DND-41 (cell line): ENCODE data around the gene SPDYE4.
"Not testable (repeated sequence)": the region's sequence is repeated elsewhere in the genome, so short reads cannot be mapped to it uniquely, and the experiment has no call there.

Experiments used
- ATAC-seq: fragments of 200-7000 bp; cut with Tn5 transposase; 3 replicates; pipeline ENCODE4 v1.9.1; 2021; ENCODE audit warnings: low read depth; ENCODE audit not compliant: insufficient read depth
- DNase-seq: peaks from one replicate; pipeline ENCODE4 v3.0.0-alpha.2; 2020
- H2AFZ ChIP-seq: 2 replicates; pipeline ENCODE4 v1.6.0; 2012; ENCODE audit warnings: low read depth, low read length
- H3K27ac ChIP-seq: 2 replicates; pipeline ENCODE4 v1.5.1; 2012; ENCODE audit warnings: low read length, inconsistent platforms
- H3K27me3 ChIP-seq: fragments of 200-600 bp; sonication (generic); 2 replicates; pipeline ENCODE4 v1.6.0; 2012; ENCODE audit warnings: low read length, mild to moderate bottlenecking, inconsistent platforms; ENCODE audit not compliant: insufficient read depth, poor library complexity
- H3K36me3 ChIP-seq: 2 replicates; pipeline ENCODE4 v1.5.1; 2012; ENCODE audit warnings: low read length, inconsistent platforms; ENCODE audit not compliant: insufficient read depth
- H3K4me1 ChIP-seq: 2 replicates; pipeline ENCODE4 v1.5.1; 2012; ENCODE audit warnings: mild to moderate bottlenecking, low read length; ENCODE audit not compliant: insufficient read depth
- H3K4me2 ChIP-seq: 2 replicates; pipeline ENCODE4 v1.6.0; 2012; ENCODE audit warnings: mild to moderate bottlenecking, moderate library complexity, low read length, inconsistent platforms; ENCODE audit not compliant: insufficient read depth
- H3K4me3 ChIP-seq, 2 experiments: fragments of 200-600 bp in 1 of 2; shearing (Covaris generic) in 1 of 2; 2 replicates each; pipeline ENCODE4 v1.5.1; 2012 to 2016; ENCODE audit warnings: inconsistent platforms in 2 of 2, low read length in 2 of 2, mild to moderate bottlenecking in 2 of 2, low read depth in 1 of 2, moderate library complexity in 1 of 2
- H3K79me2 ChIP-seq: 2 replicates; pipeline ENCODE4 v1.6.0; 2012; ENCODE audit warnings: low read length, inconsistent platforms; ENCODE audit not compliant: insufficient read depth
- H3K9ac ChIP-seq: 2 replicates; pipeline ENCODE4 v1.6.0; 2012; ENCODE audit warnings: low read depth, mild to moderate bottlenecking, inconsistent platforms, low read length, moderate library complexity
- H3K9me3 ChIP-seq: 2 replicates; pipeline ENCODE4 v1.5.1; 2012; ENCODE audit warnings: low read length, moderate library complexity, mild to moderate bottlenecking, inconsistent platforms; ENCODE audit not compliant: insufficient read depth, severe bottlenecking
- H4K20me1 ChIP-seq: 2 replicates; pipeline ENCODE4 v1.6.0; 2012; ENCODE audit warnings: low read length; ENCODE audit not compliant: insufficient read depth
- CTCF ChIP-seq: IDR thresholded peaks from 2 replicates; pipeline ENCODE4 v1.5.1; 2012; ENCODE audit warnings: borderline replicate concordance, low read length, moderate library complexity, mild to moderate bottlenecking; ENCODE audit not compliant: poor library complexity, severe bottlenecking; ENCODE audit errors: extremely low read depth
- EZH2 ChIP-seq: IDR thresholded peaks from 3 replicates; pipeline ENCODE4 v1.6.1; 2012; ENCODE audit warnings: borderline replicate concordance, low read depth, mild to moderate bottlenecking, moderate library complexity, low read length, inconsistent platforms; ENCODE audit not compliant: severe bottlenecking

SPDYE4 gene

GRCh38 chr17:8758137-8758596 is at the start of gene SPDYE4:
Gene SPDYE4 (minus strand): TSS chr17:8758546. CDS start chr17:8758382, 164 bp downstream.
- Histone ChIP-seq H3K79me2 (no peaks in the 10 kb centered on the region), H3K4me3 (no peak within 1 kb of the TSS), H3K27ac (no peak within 1 kb of the TSS), H3K4me2 (no peak within 1 kb of the TSS), H3K27me3 (no peaks in the 10 kb centered on the region), H2AFZ (no peak within 1 kb of the TSS), H3K9ac (no peak within 1 kb of the TSS), H4K20me1 (no peaks in the 10 kb centered on the region), H3K4me1 (no peaks in the 10 kb centered on the region), H3K9me3 (no peaks in the 10 kb centered on the region), H3K36me3 (no peaks in the 10 kb centered on the region)
- ATAC-seq (no peak), DNase-seq (no peak)
- TF ChIP-seq CTCF (no peak), EZH2 (no peak)

- DNase-seq (no peak), ATAC-seq (no peak)
- peaks cover 4% of the 10 kb centered on the region for H3K9me3 ChIP-seq
- no peaks in the 10 kb centered on the region for H3K27me3 ChIP-seq
- H3K4me2 ChIP-seq: no peak overlapping the region
- no peak for TF ChIP-seq EZH2
- no peak for TF ChIP-seq CTCF
- H3K36me3 ChIP-seq: peaks cover 64% of the 10 kb centered on the region
- H3K4me1 ChIP-seq: no peaks in the 10 kb centered on the region
- H3K79me2 ChIP-seq: no peaks in the 10 kb centered on the region
- no peaks in the 10 kb centered on the region for H4K20me1 ChIP-seq
- H3K27ac ChIP-seq: no peak overlapping the region
- H3K9ac ChIP-seq: no peak overlapping the region
- H3K4me3 ChIP-seq: no peak overlapping the region
- H2AFZ ChIP-seq: no peak overlapping the region
These were observed 48.7 kb upstream of the SPDYE4 start for GRCh38 chr17:8806926-8807550.

DNA sequence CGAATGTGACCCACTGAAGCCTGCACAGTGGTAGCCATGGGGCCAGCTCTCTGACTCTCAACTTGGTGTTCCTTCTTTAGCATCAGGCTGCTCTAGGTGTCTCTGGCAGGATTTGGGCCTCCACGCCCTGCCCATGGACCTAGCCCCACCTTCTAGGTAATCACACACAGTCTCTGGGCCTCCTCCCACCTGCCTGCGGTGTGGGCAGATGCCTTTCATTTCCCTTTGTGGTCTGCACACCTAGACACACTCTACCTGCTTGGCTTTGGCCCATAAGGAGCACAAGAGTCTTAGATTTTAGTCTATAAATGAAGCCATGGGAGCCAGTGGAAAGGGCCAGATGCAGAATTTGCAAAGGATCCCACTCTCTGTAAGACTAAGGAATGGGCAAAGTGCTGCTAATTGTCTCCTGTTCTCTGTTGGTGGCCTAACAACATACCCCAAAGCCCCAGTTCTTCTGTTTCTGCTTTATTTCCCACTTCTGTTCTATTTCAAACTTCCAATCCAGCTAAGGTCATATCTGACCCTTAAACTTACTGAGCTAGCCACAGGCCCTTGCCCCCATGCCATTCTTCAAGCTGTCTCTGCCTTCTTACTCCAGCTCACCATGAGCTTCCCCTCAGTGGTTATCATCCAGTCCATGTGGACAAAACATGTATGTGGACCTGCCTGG is 48.0 kb upstream of the SPDYE4 start:
- no peaks in the 10 kb centered on the region for H3K27me3 ChIP-seq
- no peak overlapping the region for H2AFZ ChIP-seq
- peaks cover 4% of the 10 kb centered on the region for H3K9me3 ChIP-seq
- H3K4me1 ChIP-seq: no peaks in the 10 kb centered on the region
- H3K4me2 ChIP-seq: no peak overlapping the region
- ATAC-seq: no peak
- H3K79me2 ChIP-seq: no peaks in the 10 kb centered on the region
- no peak overlapping the region for H3K9ac ChIP-seq
- no peak overlapping the region for H3K4me3 ChIP-seq
- DNase-seq: no peak
- TF ChIP-seq EZH2: no peak
- no peak for TF ChIP-seq CTCF
- no peak overlapping the region for H3K27ac ChIP-seq
- no peaks in the 10 kb centered on the region for H4K20me1 ChIP-seq
- H3K36me3 ChIP-seq: peaks cover 62% of the 10 kb centered on the region

DNA sequence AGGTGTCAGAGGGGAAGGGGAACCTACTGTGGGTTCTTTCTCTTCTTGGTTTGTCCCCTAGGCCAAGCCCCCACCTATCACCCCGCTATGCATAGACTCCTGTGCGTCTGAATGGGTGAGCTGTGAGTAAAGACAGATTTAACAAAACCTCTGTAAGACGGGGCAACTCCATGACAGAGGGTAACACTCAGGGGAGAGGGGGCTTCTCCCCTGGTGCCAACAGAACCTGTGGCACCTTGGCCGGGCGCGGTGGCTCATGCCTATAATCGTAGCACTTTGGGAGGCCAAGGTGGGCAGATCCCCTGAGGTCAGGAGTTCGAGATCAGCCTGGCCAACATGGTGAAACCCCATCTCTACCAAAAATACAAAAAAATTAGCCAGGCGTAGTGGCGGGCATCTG is 47.0 kb upstream of the SPDYE4 start:
- not testable (repeated sequence) for H3K27ac ChIP-seq, H3K4me1 ChIP-seq

More for the DNA sequence above, 47.0 kb upstream of the SPDYE4 start:
- not testable (repeated sequence) for H3K27me3 ChIP-seq, DNase-seq, H3K9me3 ChIP-seq, H3K4me3 ChIP-seq, H3K4me2 ChIP-seq, H3K9ac ChIP-seq, H2AFZ ChIP-seq, ATAC-seq, H3K79me2 ChIP-seq, H4K20me1 ChIP-seq
- peaks cover 60% of the 10 kb centered on the region for H3K36me3 ChIP-seq
